Heart left ventricle (tissue), 16 donors: ENCODE data around the gene RAPSN. TPM values are rescaled to one million over a fixed set of nuclear protein-coding genes. Genes with fewer than 3 reads are reported as not detected.

ENCODE experiments used
- ATAC-seq, 4 donors: fragments of 200-7000 bp; cut with Tn5 transposase; one replicate each; pipeline ENCODE4 v1.9.1; 2020 to 2022; ENCODE audit warnings: moderate library complexity in 4 of 4, mild to moderate bottlenecking in 3 of 4, moderate number of reproducible peaks in 1 of 4
- DNase-seq, 5 donors: peaks; one replicate each; pipeline ENCODE4 v3.0.0-alpha.2; 2020
- H3K27ac ChIP-seq, 12 donors: fragments of 200-600 bp; sonication (generic) in 4 of 12; one replicate each; pipeline versions ENCODE4 v1.5.0 to v1.8.0; 2016 to 2022; ENCODE audit warnings: mild to moderate bottlenecking in 2 of 12
- H3K27me3 ChIP-seq, 9 donors: fragments of 200-600 bp; sonication (generic) in 2 of 9; one replicate each; pipeline versions ENCODE4 v1.5.1 to v1.8.0; 2016 to 2022; ENCODE audit warnings: mild to moderate bottlenecking in 3 of 9
- H3K36me3 ChIP-seq, 9 donors: fragments of 200-600 bp; sonication (generic) in 2 of 9; one replicate each; pipeline versions ENCODE4 v1.5.0 to v1.8.0; 2018 to 2022; ENCODE audit warnings: mild to moderate bottlenecking in 2 of 9
- H3K4me1 ChIP-seq, 12 donors: fragments of 200-600 bp; sonication (generic) in 4 of 12; one replicate each; pipeline versions ENCODE4 v1.5.0 to v1.8.0; 2016 to 2022; ENCODE audit warnings: mild to moderate bottlenecking in 3 of 12
- H3K4me3 ChIP-seq, 12 donors: fragments of 200-600 bp; sonication (generic) in 4 of 12; one replicate each; pipeline versions ENCODE4 v1.5.0 to v1.8.0; 2017 to 2022; ENCODE audit warnings: mild to moderate bottlenecking in 9 of 12, moderate library complexity in 4 of 12
- H3K9me3 ChIP-seq, 12 donors: fragments of 200-600 bp; sonication (generic) in 4 of 12; one replicate each; pipeline versions ENCODE4 v1.5.0 to v1.8.0; 2016 to 2022; ENCODE audit warnings: mild to moderate bottlenecking in 1 of 12
- POLR2A ChIP-seq, 2 donors: fragments of 450-650 bp; IDR thresholded peaks; one replicate each; pipeline ENCODE4 v1.6.1; 2017; ENCODE audit warnings: antibody characterized with exemption in 2 of 2, mild to moderate bottlenecking in 2 of 2, moderate library complexity in 2 of 2
- WGBS, 4 donors: extraction: QIAGEN DNeasy Blood & Tissue Kit in 2 of 4; methylation state at CpG; one replicate each; pipeline versions ENCODE4 v1.1.5 to v1.1.7; 2013 to 2018; 5-methylcytosine and 5-hydroxymethylcytosine counted together
- intact Hi-C, 10 donors: fragments of 100-400 bp; cut with DNase I; formaldehyde crosslinking; loops; one replicate each; pipeline versions ENCODE4 v1.11.1 to v1.14.2; 2022
- polyA plus RNA-seq, 2 donors: library from polyadenylated mRNA; stranded (reverse); fragments of 200-250 nt; gene quantifications; one replicate each; pipeline ENCODE4 v1.2.3, GENCODE V29; 2013
- total RNA-seq, 9 donors: library from RNA; depleted of rRNA in 2 of 9; stranded (reverse); fragments of >200 nt in 2 of 9; fragmentation: NEBNext Ultra II Directional in 3 of 9; extraction: Animal tissue kit (Norgen Biotek cat#: 25700) in 3 of 9; gene quantifications; one replicate each; pipeline versions ENCODE4 v1.1.0 to v1.2.4, GENCODE V29; 2016 to 2023
- TF ChIP-seq, protein P1 (sequence below), 12 donors: fragments of 200-600 bp; sonication (generic) in 4 of 12; IDR thresholded peaks; one replicate each; pipeline versions ENCODE4 v1.5.0 to v1.8.0; 2018 to 2022; ENCODE audit warnings: antibody characterized with exemption in 12 of 12, mild to moderate bottlenecking in 5 of 12
- donor health status: ischemic (EF 13 %, LVEDD 7.1; RV severe dilation, severe dysfunction).
- donor health status: healthy with polysubstance abuse.
- donor health status: DM: no; HTN: yes; CAD: no.
- donor health status: DM: no; HTN: no; CAD: no.
- donor health status: ischemic (EF 25% LVEDD 6.9; RV normal size, moderate dysfunction).
- donor health status: ischemic (EF 25% LVEDD 5.7; RV mildly dilated, moderate dysfunction).
- donor health status: healthy.
- donor health status: DM: yes; HTN: yes; CAD: no.
- donor health status: ischemic (EF 35%, LVEDD 5.7; RV mildly dilated, moderate dysfunction).
- donor health status: nonischemic (EF 11% LVEDD 7.7; RV severe dilation, severe dysfunction).
- donor health status: DM: yes; HTN: yes; CAD: no.
- donor health status: PGD.
- donor health status: ischemic (EF 29% LVEDD 5.4; RV normal size, mild dysfunction).
- donor health status: nonischemic (EF 23%, LVEDD 6.1; RV moderate dilation, normal function).

The RAPSN gene
- total and polyA plus RNA-seq, 11 donors, result 0.43 to 6.5 (median 3.2) TPM

DNA sequence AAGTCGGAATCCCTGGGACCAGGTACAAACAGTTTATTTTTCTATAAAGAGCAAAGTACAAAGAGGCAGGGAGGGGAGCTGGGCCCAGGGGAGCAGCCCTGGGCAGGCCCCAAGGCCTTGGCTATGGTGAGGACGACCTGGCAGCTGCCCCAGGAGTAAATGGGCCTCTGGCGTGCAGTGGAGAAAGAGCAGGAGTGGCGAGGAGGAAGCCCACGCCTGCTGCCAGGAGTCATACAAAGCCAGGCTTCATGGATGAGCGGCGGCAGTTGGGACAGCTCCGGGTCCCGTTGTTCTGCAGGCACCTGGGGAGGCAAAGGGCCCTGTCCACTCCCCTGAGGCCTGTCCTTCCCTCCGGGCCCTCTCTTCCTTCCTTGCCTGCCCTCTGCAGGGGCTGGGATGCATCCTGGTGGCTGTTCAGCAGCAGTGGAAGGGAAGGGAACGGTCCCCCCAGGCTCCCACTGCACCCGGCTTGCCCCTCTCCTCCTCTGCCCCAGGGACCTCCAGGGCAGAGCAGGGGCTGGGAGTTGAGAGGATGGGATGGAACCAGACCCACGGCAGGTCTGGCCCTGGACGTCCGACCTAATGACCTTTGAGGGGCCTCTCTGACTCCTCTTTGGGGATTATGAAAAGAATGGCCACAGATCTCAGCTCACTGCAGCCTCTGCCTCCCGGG, 11.1 kb downstream of the RAPSN start:
- Histone ChIP-seq H3K9me3 (no peaks in the 10 kb centered on the region), H3K4me3 (no peak overlapping the region), H3K36me3 (no peaks in the 10 kb centered on the region), H3K27ac (peak overlapping the region in 11 of 12 donors; percentile 22 to 73 (median 44)), H3K27me3 (no peaks in the 10 kb centered on the region), H3K4me1 (peaks cover 0 to 21% (median 6%) of the 10 kb centered on the region in 12 donors)
- intact Hi-C loops, result no loop called here
- ATAC-seq (peak; percentile 51 to 72 (median 69)), DNase-seq (peak in 4 of 5 donors; percentile 39 to 79 (median 64))
- TF ChIP-seq, protein P1, sequence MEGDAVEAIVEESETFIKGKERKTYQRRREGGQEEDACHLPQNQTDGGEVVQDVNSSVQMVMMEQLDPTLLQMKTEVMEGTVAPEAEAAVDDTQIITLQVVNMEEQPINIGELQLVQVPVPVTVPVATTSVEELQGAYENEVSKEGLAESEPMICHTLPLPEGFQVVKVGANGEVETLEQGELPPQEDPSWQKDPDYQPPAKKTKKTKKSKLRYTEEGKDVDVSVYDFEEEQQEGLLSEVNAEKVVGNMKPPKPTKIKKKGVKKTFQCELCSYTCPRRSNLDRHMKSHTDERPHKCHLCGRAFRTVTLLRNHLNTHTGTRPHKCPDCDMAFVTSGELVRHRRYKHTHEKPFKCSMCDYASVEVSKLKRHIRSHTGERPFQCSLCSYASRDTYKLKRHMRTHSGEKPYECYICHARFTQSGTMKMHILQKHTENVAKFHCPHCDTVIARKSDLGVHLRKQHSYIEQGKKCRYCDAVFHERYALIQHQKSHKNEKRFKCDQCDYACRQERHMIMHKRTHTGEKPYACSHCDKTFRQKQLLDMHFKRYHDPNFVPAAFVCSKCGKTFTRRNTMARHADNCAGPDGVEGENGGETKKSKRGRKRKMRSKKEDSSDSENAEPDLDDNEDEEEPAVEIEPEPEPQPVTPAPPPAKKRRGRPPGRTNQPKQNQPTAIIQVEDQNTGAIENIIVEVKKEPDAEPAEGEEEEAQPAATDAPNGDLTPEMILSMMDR (IDR thresholded peaks at IDR 0.05), result no peak
- TF ChIP-seq POLR2A (IDR thresholded peaks at IDR 0.05), result no peak
- WGBS, 4 donors, result 53 to 64% (median 54%) methylated on average over 14 to 16 of the region's 16 CpGs

GRCh38 chr11:47437218-47437745, 11.7 kb downstream of the RAPSN start:
- DNase-seq (no peak), ATAC-seq (peak in 1 of 4 donors; percentile 7)
- WGBS, 4 donors, result 74 to 86% (median 80%) methylated on average over 8 to 11 of the region's 11 CpGs
- intact Hi-C loops, result no loop called here
- Histone ChIP-seq H3K4me1 (peaks cover 0 to 17% (median 5%) of the 10 kb centered on the region in 12 donors), H3K36me3 (no peaks in the 10 kb centered on the region), H3K4me3 (no peak overlapping the region), H3K27ac (peak overlapping the region in 11 of 12 donors; percentile 22 to 73 (median 44)), H3K9me3 (no peaks in the 10 kb centered on the region), H3K27me3 (no peaks in the 10 kb centered on the region)
- TF ChIP-seq, protein P1 (IDR thresholded peaks at IDR 0.05), result no peak
- no peak for TF ChIP-seq POLR2A (IDR thresholded peaks at IDR 0.05)

- intact Hi-C loops, result no loop called here
These were observed 12.2 kb downstream of the RAPSN start for GRCh38 chr11:47436726-47437125.

DNA sequence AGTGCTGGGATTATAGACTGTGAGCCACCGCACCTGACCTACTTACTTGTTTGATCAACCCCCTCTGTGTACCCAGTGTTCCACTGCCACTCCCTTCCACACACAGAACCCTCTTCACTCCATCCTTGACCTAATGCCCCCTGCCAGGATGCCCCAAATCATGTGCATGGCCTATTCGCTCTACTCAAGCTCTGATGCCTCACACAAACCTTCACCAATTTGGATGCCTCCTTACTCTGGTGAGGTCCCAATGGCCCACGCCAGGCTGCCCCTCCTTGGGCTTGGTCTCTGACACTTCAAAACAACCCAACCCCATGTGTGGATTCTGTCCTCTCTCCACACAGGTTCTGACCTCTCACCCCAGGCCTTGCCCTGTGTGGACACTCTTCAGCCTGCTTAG, 13.2 kb downstream of the RAPSN start:
- WGBS, 4 donors, result 91 to 96% (median 93%) methylated on average over 3 of the region's 3 CpGs
- TF ChIP-seq POLR2A (IDR thresholded peaks at IDR 0.05), result no peak
- TF ChIP-seq, protein P1 (IDR thresholded peaks at IDR 0.05), result no peak
- Histone ChIP-seq H3K27ac (no peak overlapping the region), H3K4me1 (peaks cover 0 to 14% (median 5%) of the 10 kb centered on the region in 12 donors), H3K27me3 (no peaks in the 10 kb centered on the region), H3K9me3 (no peaks in the 10 kb centered on the region), H3K4me3 (no peak overlapping the region), H3K36me3 (no peaks in the 10 kb centered on the region)
- DNase-seq, result no peak
- ATAC-seq, result no peak
- intact Hi-C loops, result no loop called here

More at GRCh38 chr11:47436726-47437125, 12.2 kb downstream of the RAPSN start:
- Histone ChIP-seq H3K4me1 (peaks cover 0 to 14% (median 5%) of the 10 kb centered on the region in 12 donors), H3K36me3 (no peaks in the 10 kb centered on the region), H3K4me3 (no peak overlapping the region), H3K27ac (no peak overlapping the region), H3K27me3 (no peaks in the 10 kb centered on the region), H3K9me3 (no peaks in the 10 kb centered on the region)
- ATAC-seq, result no peak
- no peak for DNase-seq
- TF ChIP-seq, protein P1 (IDR thresholded peaks at IDR 0.05), result no peak
- no peak for TF ChIP-seq POLR2A (IDR thresholded peaks at IDR 0.05)
- 92 to 96% (median 95%) methylated on average over 3 of the region's 3 CpGs for WGBS, 4 donors
